Kidney epithelial cell (primary cell): ENCODE data around the gene ATP5ME. TPM values are rescaled to one million over a fixed set of nuclear protein-coding genes. Genes with fewer than 3 reads are reported as not detected.
"Not testable (repeated sequence)": the region's sequence is repeated elsewhere in the genome, so short reads cannot be mapped to it uniquely, and the experiment has no call there.

Experiments used
- DNase-seq: peaks from one replicate; pipeline ENCODE4 v3.0.0-alpha.2; 2010; ENCODE audit warnings: low read depth
- H3K27me3 ChIP-seq: 2 replicates; pipeline ENCODE4 v1.6.0; 2011; ENCODE audit warnings: low read length; ENCODE audit not compliant: control insufficient read depth, insufficient read depth
- H3K36me3 ChIP-seq: 2 replicates; pipeline ENCODE4 v1.5.1; 2011; ENCODE audit warnings: low read length; ENCODE audit not compliant: control insufficient read depth, insufficient read depth
- H3K4me3 ChIP-seq: 2 replicates; pipeline ENCODE4 v1.5.1; 2011; ENCODE audit warnings: low read depth, mild to moderate bottlenecking, control low read depth, low read length
- CTCF ChIP-seq: IDR thresholded peaks from 2 replicates; pipeline ENCODE4 v1.5.1; 2011; ENCODE audit warnings: mild to moderate bottlenecking, moderate library complexity, low read length, control low read depth, inconsistent platforms; ENCODE audit not compliant: insufficient read depth, poor library complexity, severe bottlenecking
- total RNA-seq: library from RNA; depleted of rRNA; stranded (reverse); fragments of >200 nt; gene quantifications from 2 replicates; pipeline ENCODE4 v1.2.3, GENCODE V29; 2015

Gene ATP5ME
- total RNA-seq, 1 donor from 2014 or later, result 116 TPM

GRCh38 chr4:700587-701264 lies 26.6 kb upstream of the ATP5ME start:
- Histone ChIP-seq H3K4me3 (no peak overlapping the region), H3K27me3 (peaks cover 2% of the 10 kb centered on the region), H3K36me3 (no peaks in the 10 kb centered on the region)
- no peak for DNase-seq
- no peak for TF ChIP-seq CTCF

- Histone ChIP-seq H3K36me3 (no peaks in the 10 kb centered on the region), H3K27me3 (peaks cover 2% of the 10 kb centered on the region), H3K4me3 (no peak overlapping the region)
- DNase-seq, result no peak
- no peak for TF ChIP-seq CTCF
These were observed 25.9 kb upstream of the ATP5ME start for GRCh38 chr4:699816-700580.

- not testable (repeated sequence) for H3K36me3 ChIP-seq, H3K27me3 ChIP-seq, H3K4me3 ChIP-seq, DNase-seq
These were observed 20.4 kb upstream of the ATP5ME start for GRCh38 chr4:694341-694940.

- Histone ChIP-seq H3K36me3 (no peaks in the 10 kb centered on the region), H3K27me3 (peaks cover 5% of the 10 kb centered on the region), H3K4me3 (no peak overlapping the region)
- no peak for DNase-seq
- TF ChIP-seq CTCF, result no peak
These were observed 18.9 kb upstream of the ATP5ME start for GRCh38 chr4:692771-693554.

- no peak overlapping the region for H3K4me3 ChIP-seq
- TF ChIP-seq CTCF, result no peak
These were observed 15.6 kb upstream of the ATP5ME start for GRCh38 chr4:689723-690122.

More at GRCh38 chr4:689723-690122, 15.6 kb upstream of the ATP5ME start:
- no peaks in the 10 kb centered on the region for H3K36me3 ChIP-seq
- H3K27me3 ChIP-seq, result peaks cover 5% of the 10 kb centered on the region
- DNase-seq, result no peak
